Neural cell (in vitro differentiated cells): Measurements from ENCODE around the gene GDNF. TPM values are rescaled to one million over a fixed set of nuclear protein-coding genes. Genes with fewer than 3 reads are reported as not detected.

ENCODE experiments used
- H2AFZ ChIP-seq: fragments of 200-600, 300-800 bp; sonication (generic), shearing (Covaris generic); 2 replicates; pipeline ENCODE4 v1.6.0; 2014; ENCODE audit warnings: low read depth, mild to moderate bottlenecking, antibody characterized with exemption, low read length, moderate library complexity
- H3F3A ChIP-seq: fragments of 200-600 bp; shearing (Covaris generic); 2 replicates; pipeline ENCODE4 v1.6.1; 2016; ENCODE audit warnings: mild to moderate bottlenecking, moderate library complexity, mixed read lengths, antibody characterized with exemption, low read length; ENCODE audit not compliant: insufficient read depth, poor library complexity, severe bottlenecking
- H3K27ac ChIP-seq: fragments of 200-600, 300-800 bp; sonication (generic), shearing (Covaris generic); 2 replicates; pipeline ENCODE4 v1.5.1; 2014; ENCODE audit warnings: mild to moderate bottlenecking, low read length, moderate library complexity
- H3K27me3 ChIP-seq: fragments of 300-800, 200-600 bp; sonication (generic), shearing (Covaris generic); 2 replicates; pipeline ENCODE4 v1.6.0; 2014; ENCODE audit warnings: mild to moderate bottlenecking, low read depth, low read length, moderate library complexity; ENCODE audit not compliant: insufficient read depth
- H3K36me3 ChIP-seq: fragments of 300-800, 200-600 bp; sonication (generic), shearing (Covaris generic); 2 replicates; pipeline ENCODE4 v1.5.1; 2014; ENCODE audit warnings: mild to moderate bottlenecking, antibody characterized with exemption, low read length, moderate library complexity; ENCODE audit not compliant: insufficient read depth
- H3K4me2 ChIP-seq: fragments of 300-800, 200-600 bp; sonication (generic), shearing (Covaris generic); 2 replicates; pipeline ENCODE4 v1.6.0; 2014; ENCODE audit warnings: mild to moderate bottlenecking, low read length
- H3K4me3 ChIP-seq: fragments of 300-800, 200-600 bp; sonication (generic), shearing (Covaris generic); 2 replicates; pipeline ENCODE4 v1.5.1; 2014; ENCODE audit warnings: mild to moderate bottlenecking, low read length, moderate library complexity
- H3K79me2 ChIP-seq: fragments of 200-600 bp; shearing (Covaris generic); replicated peaks from 2 replicates; pipeline ENCODE4 v1.6.0; 2014; ENCODE audit warnings: mild to moderate bottlenecking, low read length, moderate library complexity; ENCODE audit not compliant: insufficient read depth
- H3K9ac ChIP-seq: fragments of 300-800, 200-600 bp; sonication (generic), shearing (Covaris generic); 2 replicates; pipeline ENCODE4 v1.6.1; 2016; ENCODE audit warnings: mild to moderate bottlenecking, low read length, mixed read lengths
- H3K9me2 ChIP-seq: fragments of 200-600 bp; shearing (Covaris generic); 2 replicates; pipeline ENCODE4 v1.6.1; 2016; ENCODE audit warnings: mild to moderate bottlenecking, low read length, mixed read lengths; ENCODE audit not compliant: insufficient read depth
- H3K9me3 ChIP-seq: fragments of 200-600, 300-800 bp; sonication (generic), shearing (Covaris generic); 2 replicates; pipeline ENCODE4 v1.6.1; 2016; ENCODE audit warnings: mild to moderate bottlenecking, mixed run types, low read length, moderate library complexity, mixed read lengths
- H4K20me1 ChIP-seq: fragments of 200-600 bp; shearing (Covaris generic); 2 replicates; pipeline ENCODE4 v1.6.1; 2016; ENCODE audit warnings: mild to moderate bottlenecking, mixed run types; ENCODE audit not compliant: insufficient read depth
- CTCF ChIP-seq: fragments of 450-650 bp; IDR thresholded peaks from 2 replicates; pipeline ENCODE4 v1.5.1; 2014; ENCODE audit warnings: antibody characterized with exemption, mild to moderate bottlenecking, moderate library complexity; ENCODE audit not compliant: poor library complexity, severe bottlenecking
- EP300 ChIP-seq: fragments of 450-650 bp; conservative IDR thresholded peaks from 2 replicates; pipeline ENCODE4 v1.6.1; 2014; ENCODE audit warnings: antibody characterized with exemption, mild to moderate bottlenecking, moderate library complexity; ENCODE audit not compliant: poor library complexity, severe bottlenecking
- EZH2 ChIP-seq: fragments of 200-600, 300-800 bp; shearing (Covaris generic), sonication (generic); IDR thresholded peaks from 2 replicates; pipeline ENCODE4 v1.6.1; 2014; ENCODE audit warnings: antibody characterized with exemption, low read length, borderline replicate concordance, mild to moderate bottlenecking; ENCODE audit not compliant: insufficient read depth, poor library complexity, severe bottlenecking
- MXI1 ChIP-seq: fragments of 450-650 bp; conservative IDR thresholded peaks from 2 replicates; pipeline ENCODE4 v1.6.1; 2014; ENCODE audit warnings: antibody characterized with exemption, mild to moderate bottlenecking; ENCODE audit not compliant: poor library complexity, severe bottlenecking
- POLR2AphosphoS5 ChIP-seq: IDR thresholded peaks from 2 replicates; pipeline ENCODE4 v1.6.1; 2012
- RAD21 ChIP-seq: fragments of 450-650 bp; conservative IDR thresholded peaks from 2 replicates; pipeline ENCODE4 v1.6.1; 2014; ENCODE audit warnings: antibody characterized with exemption, mild to moderate bottlenecking, moderate library complexity
- SMC3 ChIP-seq: fragments of 450-650 bp; conservative IDR thresholded peaks from 2 replicates; pipeline ENCODE4 v1.6.1; 2014; ENCODE audit warnings: antibody characterized with exemption, mild to moderate bottlenecking, moderate library complexity; ENCODE audit not compliant: poor library complexity
- TAF1 ChIP-seq: IDR thresholded peaks from 2 replicates; pipeline ENCODE4 v1.6.1; 2012; ENCODE audit warnings: low read depth
- polyA plus RNA-seq: library from polyadenylated mRNA; depleted of rRNA; stranded (reverse); fragments of >200 nt; gene quantifications from 2 replicates; pipeline ENCODE4 v1.2.3, GENCODE V29; 2014
- TF ChIP-seq, protein P1 (sequence below): IDR thresholded peaks from 2 replicates; pipeline ENCODE4 v1.6.1; 2012; ENCODE audit warnings: borderline replicate concordance

Gene GDNF
- polyA plus RNA-seq, 1 donor from 2014 or later = not detected

DNA sequence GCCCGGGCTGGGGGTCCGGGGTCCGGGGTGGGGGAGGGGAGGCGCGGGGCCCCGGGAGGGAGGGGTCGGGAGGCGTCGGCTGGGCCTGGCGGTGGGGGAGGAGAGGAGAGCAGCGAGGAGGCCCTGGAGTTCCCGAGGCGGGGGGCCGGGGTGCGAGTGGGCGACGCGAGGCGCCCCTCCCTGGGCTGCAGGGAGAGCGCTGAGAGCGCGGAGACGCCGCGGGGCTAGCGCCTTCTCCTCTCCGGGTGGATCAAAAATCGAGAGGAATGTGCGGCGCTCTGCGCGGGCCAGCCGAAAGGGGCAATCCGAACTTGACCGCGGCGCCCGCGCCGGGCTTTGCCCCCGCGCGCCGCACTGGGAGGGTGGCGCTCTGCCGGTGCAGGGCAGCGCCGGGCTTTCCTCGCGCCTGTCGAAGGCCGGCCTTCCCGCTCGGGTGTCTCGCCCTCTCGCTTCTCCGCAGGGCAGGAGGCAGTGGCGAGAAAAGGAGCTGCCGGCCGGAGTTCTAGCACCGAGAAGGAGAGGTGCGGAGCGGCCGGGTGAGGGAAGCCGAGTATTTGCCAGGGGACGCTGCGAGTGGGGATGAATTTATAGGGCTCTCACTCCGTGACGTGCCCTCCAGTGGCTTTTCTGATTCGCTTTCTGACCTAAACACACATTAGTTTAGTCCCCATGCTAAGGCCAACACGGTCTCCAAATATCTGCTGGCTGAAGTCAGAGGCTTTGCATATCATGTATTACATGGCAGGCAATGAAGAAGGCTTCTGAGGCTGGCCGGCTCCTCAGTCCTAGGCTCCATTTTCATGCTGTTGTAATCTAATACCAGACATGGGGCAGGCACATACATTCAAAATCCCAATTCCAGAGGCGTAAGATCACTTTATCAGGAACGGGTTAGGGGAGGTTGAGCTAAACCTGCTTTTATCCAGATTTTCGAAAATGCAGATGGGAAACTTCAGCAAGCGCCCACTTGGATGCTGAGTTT is 503 bp upstream of the GDNF start:
- no peaks in the 10 kb centered on the region for H3K9me2 ChIP-seq
- H3K36me3 ChIP-seq = no peaks in the 10 kb centered on the region
- TF ChIP-seq CTCF (peak; percentile 46), SMC3 (no peak)
- peak overlapping the region; percentile 56 for H3K9ac ChIP-seq
- H3K27me3 ChIP-seq = peaks cover 68% of the 10 kb centered on the region
- peak overlapping the region; percentile 40 for H2AFZ ChIP-seq
- no peaks in the 10 kb centered on the region for H4K20me1 ChIP-seq
- no peaks in the 10 kb centered on the region for H3K79me2 ChIP-seq
- no peak overlapping the region for H3K27ac ChIP-seq
- H3K9me3 ChIP-seq = no peaks in the 10 kb centered on the region
- H3K4me3 ChIP-seq = peak overlapping the region; percentile 85
- H3F3A ChIP-seq = no peaks in the 10 kb centered on the region
- H3K4me2 ChIP-seq = peak overlapping the region; percentile 32

- H3K9me3 ChIP-seq = no peaks in the 10 kb centered on the region
- H3K27me3 ChIP-seq = peaks cover 82% of the 10 kb centered on the region
- H3K27ac ChIP-seq = no peak overlapping the region
- TF ChIP-seq EZH2 (no peak), SMC3 (no peak), EP300 (no peak), RAD21 (no peak), CTCF (no peak), TAF1 (no peak), MXI1 (no peak), POLR2AphosphoS5 (no peak)
- TF ChIP-seq, protein P1, sequence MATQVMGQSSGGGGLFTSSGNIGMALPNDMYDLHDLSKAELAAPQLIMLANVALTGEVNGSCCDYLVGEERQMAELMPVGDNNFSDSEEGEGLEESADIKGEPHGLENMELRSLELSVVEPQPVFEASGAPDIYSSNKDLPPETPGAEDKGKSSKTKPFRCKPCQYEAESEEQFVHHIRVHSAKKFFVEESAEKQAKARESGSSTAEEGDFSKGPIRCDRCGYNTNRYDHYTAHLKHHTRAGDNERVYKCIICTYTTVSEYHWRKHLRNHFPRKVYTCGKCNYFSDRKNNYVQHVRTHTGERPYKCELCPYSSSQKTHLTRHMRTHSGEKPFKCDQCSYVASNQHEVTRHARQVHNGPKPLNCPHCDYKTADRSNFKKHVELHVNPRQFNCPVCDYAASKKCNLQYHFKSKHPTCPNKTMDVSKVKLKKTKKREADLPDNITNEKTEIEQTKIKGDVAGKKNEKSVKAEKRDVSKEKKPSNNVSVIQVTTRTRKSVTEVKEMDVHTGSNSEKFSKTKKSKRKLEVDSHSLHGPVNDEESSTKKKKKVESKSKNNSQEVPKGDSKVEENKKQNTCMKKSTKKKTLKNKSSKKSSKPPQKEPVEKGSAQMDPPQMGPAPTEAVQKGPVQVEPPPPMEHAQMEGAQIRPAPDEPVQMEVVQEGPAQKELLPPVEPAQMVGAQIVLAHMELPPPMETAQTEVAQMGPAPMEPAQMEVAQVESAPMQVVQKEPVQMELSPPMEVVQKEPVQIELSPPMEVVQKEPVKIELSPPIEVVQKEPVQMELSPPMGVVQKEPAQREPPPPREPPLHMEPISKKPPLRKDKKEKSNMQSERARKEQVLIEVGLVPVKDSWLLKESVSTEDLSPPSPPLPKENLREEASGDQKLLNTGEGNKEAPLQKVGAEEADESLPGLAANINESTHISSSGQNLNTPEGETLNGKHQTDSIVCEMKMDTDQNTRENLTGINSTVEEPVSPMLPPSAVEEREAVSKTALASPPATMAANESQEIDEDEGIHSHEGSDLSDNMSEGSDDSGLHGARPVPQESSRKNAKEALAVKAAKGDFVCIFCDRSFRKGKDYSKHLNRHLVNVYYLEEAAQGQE = no peak
- peak overlapping the region; percentile 56 for H3K9ac ChIP-seq
- no peaks in the 10 kb centered on the region for H4K20me1 ChIP-seq
- H3K4me2 ChIP-seq = no peak overlapping the region
- no peaks in the 10 kb centered on the region for H3F3A ChIP-seq
- no peaks in the 10 kb centered on the region for H3K36me3 ChIP-seq
- H2AFZ ChIP-seq = no peak overlapping the region
- no peaks in the 10 kb centered on the region for H3K79me2 ChIP-seq
- H3K4me3 ChIP-seq = peak overlapping the region; percentile 85
- H3K9me2 ChIP-seq = no peaks in the 10 kb centered on the region
These were observed 904 bp downstream of the GDNF start for GRCh38 chr5:37838933-37839341.
